Adrenal gland (tissue), 12 donors: Measurements from ENCODE around the gene DCXR. TPM values are rescaled to one million over a fixed set of nuclear protein-coding genes. Genes with fewer than 3 reads are reported as not detected.

Source experiments
- DNase-seq, 7 donors: peaks; one replicate each; pipeline ENCODE4 v3.0.0-alpha.2; 2019 to 2020
- H3K27ac ChIP-seq, 5 donors: fragments of 200-600 bp; sonication (generic) in 4 of 5; 1 replicate in 3 of 5; 2 replicates in 2 of 5; pipeline versions ENCODE4 v1.5.1 to v1.8.0; 2016 to 2020; ENCODE audit warnings: mild to moderate bottlenecking in 1 of 5
- H3K27me3 ChIP-seq: fragments of 200-600 bp; 2 replicates; pipeline ENCODE4 v1.8.0; 2021
- H3K36me3 ChIP-seq, 2 donors: fragments of 200-600 bp; replicated peaks in 1 of 2; 1 replicate in 1 of 2; 2 replicates in 1 of 2; pipeline versions ENCODE4 v1.5.1 to v1.8.0; 2018 to 2022
- H3K4me1 ChIP-seq, 2 donors: fragments of 200-600 bp; replicated peaks in 1 of 2; 1 replicate in 1 of 2; 2 replicates in 1 of 2; pipeline versions ENCODE4 v1.5.1 to v1.8.0; 2018 to 2021
- H3K4me3 ChIP-seq, 4 donors: fragments of 200-600 bp; sonication (generic) in 3 of 4; one replicate each; pipeline ENCODE4 v1.5.1; 2016 to 2018
- H3K9me3 ChIP-seq, 3 donors: fragments of 200-600 bp; sonication (generic) in 1 of 3; replicated peaks in 1 of 3; 1 replicate in 2 of 3; 2 replicates in 1 of 3; pipeline versions ENCODE4 v1.5.1 to v1.8.0; 2016 to 2021
- CTCF ChIP-seq, 6 experiments: fragments of 450-650 bp in 4 of 6; fragments of 200-600 bp in 2 of 6; sonication (generic) in 1 of 6; IDR thresholded peaks; 1 replicate in 5 of 6; 2 replicates in 1 of 6; pipeline versions ENCODE4 v1.5.1 to v1.8.0; 2016 to 2021; ENCODE audit warnings: antibody characterized with exemption in 6 of 6, mild to moderate bottlenecking in 2 of 6, moderate library complexity in 1 of 6
- POLR2A ChIP-seq, 2 donors: fragments of 450-650 bp; IDR thresholded peaks; one replicate each; pipeline ENCODE4 v1.6.1; 2017; ENCODE audit warnings: antibody characterized with exemption in 2 of 2, mild to moderate bottlenecking in 2 of 2, moderate library complexity in 1 of 2
- WGBS, 4 donors: extraction: QIAGEN DNeasy Blood & Tissue Kit in 2 of 4; methylation state at CpG; one replicate each; pipeline versions ENCODE4 v1.1.5 to v1.1.7; 2013 to 2017; 5-methylcytosine and 5-hydroxymethylcytosine counted together
- intact Hi-C, 2 donors: fragments of 100-400 bp; cut with DNase I; formaldehyde crosslinking; loops; one replicate each; pipeline versions ENCODE4 v1.14.1 to v1.15.0; 2022 to 2023
- polyA plus RNA-seq, 3 donors: library from polyadenylated mRNA; stranded (reverse); fragments of 200-250 nt in 2 of 3; fragments of 350-450 nt in 1 of 3; fragmentation: Illumina TruSeq in 1 of 3; extraction: RNeasy Lipid Tissue Mini Kit (QIAGEN cat#74804) in 1 of 3; gene quantifications; one replicate each; pipeline ENCODE4 v1.2.3, GENCODE V29; 2013 to 2014
- total RNA-seq, 9 donors: library from RNA; depleted of rRNA in 4 of 9; stranded (reverse); fragments of >200 nt in 4 of 9; fragments of 120-200 nt in 1 of 9; fragmentation: NEBNext Ultra II Directional in 1 of 9; extraction: Animal tissue kit (Norgen Biotek cat#: 25700) in 1 of 9; gene quantifications; one replicate each; pipeline versions ENCODE4 v1.1.0 to v1.2.4, GENCODE V29; 2013 to 2023
- donor health status: healthy with polysubstance abuse.
- donor health status: Bipolar disorder and iron deficiency.
- donor health status: DM: yes; HTN: yes; CAD: no.
- donor health status: DM: no; HTN: no; CAD: no.
- donor health status: DM: no; HTN: no; CAD: no.
- donor health status: DM: yes; HTN: yes; CAD: no.

The DCXR gene
- total and polyA plus RNA-seq, 12 donors: 66.9 to 183 (median 104) TPM

DNA sequence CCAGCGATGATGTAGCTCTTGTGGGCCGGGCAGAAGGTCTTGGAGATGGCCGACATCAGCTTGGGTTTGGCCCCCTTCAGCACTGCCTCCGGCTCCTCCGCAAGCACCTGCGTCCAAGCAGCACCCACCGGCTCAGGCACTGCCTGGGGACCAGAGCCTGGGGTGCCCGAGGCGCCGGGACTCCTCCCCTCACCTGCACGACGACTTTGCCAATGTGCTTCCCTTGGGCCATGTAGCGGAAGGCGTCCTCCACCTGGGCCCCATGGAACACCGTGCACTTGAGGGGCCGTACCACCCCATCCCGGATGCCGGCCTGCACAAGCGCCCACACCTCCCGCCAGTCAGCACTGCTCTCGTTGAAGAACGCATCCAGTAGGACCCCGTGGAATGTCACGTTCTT, 45.5 kb upstream of the DCXR start:
- DNase-seq: no peak
- intact Hi-C loops: no loop called here
- H3K27me3 ChIP-seq: no peaks in the 10 kb centered on the region
- H3K9me3 ChIP-seq: no peaks in the 10 kb centered on the region
- H3K36me3 ChIP-seq: peaks cover 0 to 94% of the 10 kb centered on the region in 2 donors
- TF ChIP-seq CTCF (IDR thresholded peaks at IDR 0.05) (no peak), POLR2A (IDR thresholded peaks at IDR 0.05) (no peak)
- WGBS, 4 donors: 88 to 98% (median 93%) methylated on average over 10 to 24 of the region's 24 CpGs
- H3K4me1 ChIP-seq: no peaks in the 10 kb centered on the region
- no peak overlapping the region for H3K27ac ChIP-seq
- H3K4me3 ChIP-seq: no peak overlapping the region

DNA sequence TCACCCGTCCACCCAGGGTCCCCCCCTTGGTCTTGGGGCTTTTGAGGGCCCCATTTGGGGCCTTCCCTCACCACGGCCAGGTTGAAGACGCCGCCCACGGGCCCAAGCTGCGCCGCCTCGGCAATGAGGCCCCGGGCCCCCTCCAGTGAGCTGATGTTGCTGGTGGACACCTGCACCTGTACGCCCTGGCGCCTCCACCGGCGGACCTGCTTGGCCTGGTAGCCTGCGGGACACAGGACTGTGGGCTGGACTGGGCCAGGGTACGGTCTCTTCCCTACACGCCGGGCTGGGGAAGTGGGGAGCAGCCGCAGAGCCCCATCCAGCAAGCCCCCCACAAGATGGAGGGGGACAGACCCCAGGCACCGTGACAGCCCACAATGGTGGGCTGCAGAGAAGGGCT, 45.0 kb upstream of the DCXR start:
- intact Hi-C loops: no loop called here
- TF ChIP-seq CTCF (IDR thresholded peaks at IDR 0.05) (no peak), POLR2A (IDR thresholded peaks at IDR 0.05) (no peak)
- 91 to 94% (median 94%) methylated on average over 3 to 19 of the region's 19 CpGs for WGBS, 4 donors
- no peaks in the 10 kb centered on the region for H3K9me3 ChIP-seq
- no peak overlapping the region for H3K27ac ChIP-seq
- no peaks in the 10 kb centered on the region for H3K27me3 ChIP-seq
- H3K36me3 ChIP-seq: peaks cover 0 to 89% of the 10 kb centered on the region in 2 donors
- no peaks in the 10 kb centered on the region for H3K4me1 ChIP-seq
- no peak overlapping the region for H3K4me3 ChIP-seq
- no peak for DNase-seq

DNA sequence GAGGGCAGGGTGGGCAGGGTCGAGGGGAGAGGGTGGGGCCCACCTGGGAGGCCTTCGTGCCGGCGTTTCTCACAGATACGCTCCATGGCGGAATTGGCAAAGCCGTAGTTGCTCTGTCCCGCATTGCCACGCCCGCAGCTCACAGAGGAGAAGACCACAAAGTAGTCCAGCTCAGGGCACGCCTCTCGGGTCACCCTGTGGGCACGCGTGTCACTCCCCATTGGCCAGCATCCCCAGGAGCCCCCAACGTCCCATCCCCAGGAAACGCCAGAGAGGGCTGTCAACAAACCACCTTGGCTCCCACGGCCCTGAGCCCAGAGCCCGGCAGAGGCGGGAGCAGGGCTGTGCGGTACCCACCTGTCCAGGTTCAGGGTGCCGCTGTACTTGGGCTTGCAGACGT, 44.5 kb upstream of the DCXR start:
- Histone ChIP-seq H3K36me3 (peaks cover 0 to 84% of the 10 kb centered on the region in 2 donors), H3K27me3 (no peaks in the 10 kb centered on the region), H3K4me1 (no peaks in the 10 kb centered on the region), H3K9me3 (no peaks in the 10 kb centered on the region), H3K27ac (no peak overlapping the region), H3K4me3 (no peak overlapping the region)
- 91 to 98% (median 93%) methylated on average over 19 to 22 of the region's 22 CpGs; no CpG with 5 or more reads in 1 of the 4 donors for WGBS, 4 donors
- intact Hi-C loops: no loop called here
- TF ChIP-seq CTCF (IDR thresholded peaks at IDR 0.05): no peak
- TF ChIP-seq POLR2A (IDR thresholded peaks at IDR 0.05): no peak
- DNase-seq: no peak

- Histone ChIP-seq H3K36me3 (peaks cover 0 to 80% of the 10 kb centered on the region in 2 donors), H3K9me3 (no peaks in the 10 kb centered on the region), H3K27me3 (no peaks in the 10 kb centered on the region), H3K4me1 (no peaks in the 10 kb centered on the region), H3K4me3 (no peak overlapping the region), H3K27ac (no peak overlapping the region)
- TF ChIP-seq POLR2A (IDR thresholded peaks at IDR 0.05) (no peak), CTCF (IDR thresholded peaks at IDR 0.05) (no peak)
- no peak for DNase-seq
- intact Hi-C loops: no loop called here
- 86 to 90% methylated on average over 19 to 20 of the region's 20 CpGs; no CpG with 5 or more reads in 2 of the 4 donors for WGBS, 4 donors
These were observed 44.0 kb upstream of the DCXR start for GRCh38 chr17:82081546-82081945.
